Keratinocyte (primary cell): ENCODE results near the gene KIF18B. TPM values are rescaled to one million over a fixed set of nuclear protein-coding genes. Genes with fewer than 3 reads are reported as not detected.

ENCODE experiments used
- DNase-seq: peaks from one replicate; pipeline ENCODE4 v3.0.0-alpha.2; 2011; ENCODE audit warnings: low read depth, missing footprints, low spot score
- FAIRE-seq: peaks from 2 replicates; lab custom pipeline; 2011; peaks lifted over from hg19 to GRCh38; lab: Jason Lieb, UNC
- H2AFZ ChIP-seq: 2 replicates; pipeline ENCODE4 v1.6.0; 2012; ENCODE audit warnings: low read length, control low read depth, inconsistent platforms; ENCODE audit not compliant: control insufficient read depth
- H3K27ac ChIP-seq: 2 replicates; pipeline ENCODE4 v1.5.1; 2011; ENCODE audit warnings: low read length; ENCODE audit not compliant: control insufficient read depth, insufficient read depth
- H3K27me3 ChIP-seq: 3 replicates; pipeline ENCODE4 v1.6.0; 2011; ENCODE audit warnings: low read length; ENCODE audit not compliant: control insufficient read depth, insufficient read depth; ENCODE audit errors: extremely low read depth
- H3K36me3 ChIP-seq, 2 experiments: 2 replicates in 1 of 2; 3 replicates in 1 of 2; pipeline ENCODE4 v1.5.1; 2011; ENCODE audit warnings: low read length in 2 of 2, mild to moderate bottlenecking in 1 of 2; ENCODE audit not compliant: control insufficient read depth in 2 of 2, insufficient read depth in 2 of 2; ENCODE audit errors: extremely low read depth in 1 of 2
- H3K4me1 ChIP-seq: 3 replicates; pipeline ENCODE4 v1.5.1; 2011; ENCODE audit warnings: low read length; ENCODE audit not compliant: control insufficient read depth, insufficient read depth; ENCODE audit errors: extremely low read depth
- H3K4me2 ChIP-seq: 3 replicates; pipeline ENCODE4 v1.6.0; 2011; ENCODE audit warnings: low read depth, low read length; ENCODE audit not compliant: control insufficient read depth, insufficient read depth; ENCODE audit errors: extremely low read depth
- H3K4me3 ChIP-seq, 3 experiments: fragments of 200-600 bp in 1 of 3; sonication (generic) in 1 of 3; 2 replicates in 2 of 3; 3 replicates in 1 of 3; pipeline ENCODE4 v1.5.1; 2011 to 2016; ENCODE audit warnings: low read length in 3 of 3, mild to moderate bottlenecking in 3 of 3, control low read depth in 2 of 3, inconsistent platforms in 1 of 3, low read depth in 1 of 3, mixed read lengths in 1 of 3, mixed run types in 1 of 3, moderate library complexity in 1 of 3; ENCODE audit not compliant: control insufficient read depth in 2 of 3, insufficient read depth in 2 of 3; ENCODE audit errors: extremely low read depth in 1 of 3
- H3K79me2 ChIP-seq: 2 replicates; pipeline ENCODE4 v1.6.0; 2012; ENCODE audit warnings: low read length; ENCODE audit not compliant: control insufficient read depth, insufficient read depth
- H3K9ac ChIP-seq: 3 replicates; pipeline ENCODE4 v1.6.0; 2011; ENCODE audit warnings: low read length; ENCODE audit not compliant: control insufficient read depth, insufficient read depth; ENCODE audit errors: extremely low read depth
- H3K9me1 ChIP-seq: 3 replicates; pipeline ENCODE4 v1.6.0; 2011; ENCODE audit warnings: low read length; ENCODE audit not compliant: control insufficient read depth, insufficient read depth; ENCODE audit errors: extremely low read depth
- H3K9me3 ChIP-seq: 2 replicates; pipeline ENCODE4 v1.5.1; 2012; ENCODE audit warnings: low read depth, low read length; ENCODE audit not compliant: control insufficient read depth
- H4K20me1 ChIP-seq: 3 replicates; pipeline ENCODE4 v1.6.0; 2011; ENCODE audit warnings: low read length; ENCODE audit not compliant: control insufficient read depth, insufficient read depth; ENCODE audit errors: extremely low read depth
- EZH2 ChIP-seq: IDR thresholded peaks from one replicate; pipeline ENCODE4 v1.6.1; 2012; ENCODE audit warnings: inconsistent platforms, mild to moderate bottlenecking, low read length, moderate library complexity
- dilution Hi-C: fragments of 300-500 bp; cut with MboI; formaldehyde crosslinking; loops from one replicate; pipeline ENCODE4 v1.7.0; 2020; ENCODE audit warnings: low sequenced_read_pairs; ENCODE audit not compliant: extremely low pct_ligation_motif_present
- polyA plus RNA-seq, 5 experiments: library from polyadenylated mRNA; depleted of rRNA in 3 of 5; stranded (reverse) in 3 of 5; stranded (forward) in 1 of 5; unstranded in 1 of 5; fragments of >200 nt; gene quantifications; 1 replicate in 1 of 5; 2 replicates in 3 of 5; 3 replicates in 1 of 5; pipeline versions ENCODE4 v1.2.1 to v1.2.3, GENCODE V29; 2011 to 2012; ENCODE audit warnings: missing spikeins in 2 of 5, low read depth in 1 of 5, low replicate concordance in 1 of 5
- TF ChIP-seq, protein P1 (sequence below), 3 experiments: IDR thresholded peaks in 1 of 3; conservative IDR thresholded peaks in 1 of 3; optimal IDR thresholded peaks in 1 of 3; 2 replicates in 2 of 3; 3 replicates in 1 of 3; pipeline versions ENCODE3 to v1.5.1; 2011; ENCODE audit warnings: low read length in 3 of 3, mild to moderate bottlenecking in 3 of 3, moderate library complexity in 2 of 3, control low read depth in 1 of 3, inconsistent platforms in 1 of 3; ENCODE audit not compliant: insufficient read depth in 2 of 3; ENCODE audit errors: extremely low read depth in 1 of 3

Gene KIF18B
- polyA plus RNA-seq, 1 donor (not counting 4 experiments of a cell fraction or from before 2014, with no cell fraction given) = 5.1 TPM

DNA sequence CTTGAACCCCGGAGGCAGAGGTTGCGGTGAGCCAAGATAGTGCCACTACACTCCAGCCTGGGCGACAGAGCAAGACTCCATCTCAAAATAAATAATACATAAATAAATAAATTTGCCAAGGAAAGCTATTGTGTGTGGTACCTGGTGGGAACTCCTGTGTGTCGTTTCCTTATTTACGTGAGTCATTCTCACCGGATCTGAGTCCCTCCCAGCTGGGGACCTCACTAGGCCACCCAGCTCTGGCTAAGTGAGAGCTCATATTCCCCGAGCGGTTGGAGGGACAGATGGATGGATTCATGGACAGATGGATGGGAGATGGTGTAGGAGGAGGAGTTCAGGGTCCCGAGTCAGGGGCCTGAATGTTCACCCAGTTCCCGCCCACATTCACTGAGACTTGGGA is 43.4 kb upstream of the KIF18B start:
- no peaks in the 10 kb centered on the region for H3K4me1 ChIP-seq
- no peak overlapping the region for H2AFZ ChIP-seq
- H3K9me1 ChIP-seq = no peaks in the 10 kb centered on the region
- dilution Hi-C loops = no loop called here
- FAIRE-seq (no peak), DNase-seq (no peak)
- no peaks in the 10 kb centered on the region for H4K20me1 ChIP-seq
- H3K27me3 ChIP-seq = peaks cover 50% of the 10 kb centered on the region
- no peaks in the 10 kb centered on the region for H3K79me2 ChIP-seq
- no peak overlapping the region for H3K27ac ChIP-seq
- no peaks in the 10 kb centered on the region for H3K36me3 ChIP-seq
- no peak overlapping the region for H3K4me2 ChIP-seq
- H3K9ac ChIP-seq = no peak overlapping the region
- no peaks in the 10 kb centered on the region for H3K9me3 ChIP-seq
- TF ChIP-seq, protein P1, sequence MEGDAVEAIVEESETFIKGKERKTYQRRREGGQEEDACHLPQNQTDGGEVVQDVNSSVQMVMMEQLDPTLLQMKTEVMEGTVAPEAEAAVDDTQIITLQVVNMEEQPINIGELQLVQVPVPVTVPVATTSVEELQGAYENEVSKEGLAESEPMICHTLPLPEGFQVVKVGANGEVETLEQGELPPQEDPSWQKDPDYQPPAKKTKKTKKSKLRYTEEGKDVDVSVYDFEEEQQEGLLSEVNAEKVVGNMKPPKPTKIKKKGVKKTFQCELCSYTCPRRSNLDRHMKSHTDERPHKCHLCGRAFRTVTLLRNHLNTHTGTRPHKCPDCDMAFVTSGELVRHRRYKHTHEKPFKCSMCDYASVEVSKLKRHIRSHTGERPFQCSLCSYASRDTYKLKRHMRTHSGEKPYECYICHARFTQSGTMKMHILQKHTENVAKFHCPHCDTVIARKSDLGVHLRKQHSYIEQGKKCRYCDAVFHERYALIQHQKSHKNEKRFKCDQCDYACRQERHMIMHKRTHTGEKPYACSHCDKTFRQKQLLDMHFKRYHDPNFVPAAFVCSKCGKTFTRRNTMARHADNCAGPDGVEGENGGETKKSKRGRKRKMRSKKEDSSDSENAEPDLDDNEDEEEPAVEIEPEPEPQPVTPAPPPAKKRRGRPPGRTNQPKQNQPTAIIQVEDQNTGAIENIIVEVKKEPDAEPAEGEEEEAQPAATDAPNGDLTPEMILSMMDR (optimal IDR thresholded peaks at IDR 0.05 in 1 of 3, IDR thresholded peaks at IDR 0.05 in 1 of 3, conservative IDR thresholded peaks at IDR 0.05 in 1 of 3; ENCODE audit: extremely low read depth in 1 of 3, insufficient read depth in 2 of 3, low read length in 3 of 3) = no peak
- TF ChIP-seq EZH2 = no peak
- H3K4me3 ChIP-seq = no peak overlapping the region

DNA sequence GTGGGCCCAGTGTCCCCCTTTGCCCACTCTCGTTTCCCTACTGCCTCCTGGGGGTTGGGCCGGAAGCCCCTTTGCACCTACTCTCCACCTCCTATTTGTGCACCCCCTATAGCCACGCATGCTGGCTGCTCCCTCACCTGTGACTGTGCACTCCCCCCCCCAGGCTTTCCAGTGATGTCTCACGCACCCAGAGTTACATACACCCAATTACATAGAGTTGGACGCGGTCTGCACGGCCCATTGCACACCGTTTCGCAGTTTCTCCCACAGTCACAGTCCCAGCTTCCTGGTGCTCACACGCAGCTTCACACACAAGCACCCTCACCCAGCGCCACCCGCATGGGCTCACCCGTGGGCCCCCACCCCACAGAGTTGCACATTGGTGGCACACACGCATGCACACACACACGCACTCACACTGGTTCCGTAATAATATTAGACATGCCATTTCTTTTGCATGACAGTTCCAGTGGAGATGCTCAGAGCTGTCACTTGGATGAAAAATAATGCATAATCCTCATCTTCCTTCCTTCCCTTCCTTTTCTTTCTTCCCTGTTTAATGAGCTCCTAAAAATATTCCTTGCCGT is 42.1 kb upstream of the KIF18B start:
- H3K36me3 ChIP-seq = no peaks in the 10 kb centered on the region
- no peaks in the 10 kb centered on the region for H3K79me2 ChIP-seq
- H3K27me3 ChIP-seq = peaks cover 52% of the 10 kb centered on the region
- H3K9me1 ChIP-seq = no peaks in the 10 kb centered on the region
- H4K20me1 ChIP-seq = no peaks in the 10 kb centered on the region
- H3K9ac ChIP-seq = no peak overlapping the region
- no peak overlapping the region for H3K4me2 ChIP-seq
- no peaks in the 10 kb centered on the region for H3K4me1 ChIP-seq
- H3K9me3 ChIP-seq = no peaks in the 10 kb centered on the region
- dilution Hi-C loops = no loop called here
- FAIRE-seq (no peak), DNase-seq (no peak)
- H2AFZ ChIP-seq = no peak overlapping the region
- no peak overlapping the region for H3K4me3 ChIP-seq
- H3K27ac ChIP-seq = no peak overlapping the region
- TF ChIP-seq EZH2 = no peak
- TF ChIP-seq, protein P1 (optimal IDR thresholded peaks at IDR 0.05 in 1 of 3, IDR thresholded peaks at IDR 0.05 in 1 of 3, conservative IDR thresholded peaks at IDR 0.05 in 1 of 3; ENCODE audit: extremely low read depth in 1 of 3, insufficient read depth in 2 of 3, low read length in 3 of 3) = no peak
